ENCODE results near the gene GRK4.
"Not testable (repeated sequence)": the region's sequence is repeated elsewhere in the genome, so short reads cannot be mapped to it uniquely, and the experiment has no call there.

Gene GRK4

GRCh38 chr4:2930758-2931511, 32.4 kb upstream of the GRK4 start:
- DNase-seq (ENCODE audit: low read depth): no peak

DNA sequence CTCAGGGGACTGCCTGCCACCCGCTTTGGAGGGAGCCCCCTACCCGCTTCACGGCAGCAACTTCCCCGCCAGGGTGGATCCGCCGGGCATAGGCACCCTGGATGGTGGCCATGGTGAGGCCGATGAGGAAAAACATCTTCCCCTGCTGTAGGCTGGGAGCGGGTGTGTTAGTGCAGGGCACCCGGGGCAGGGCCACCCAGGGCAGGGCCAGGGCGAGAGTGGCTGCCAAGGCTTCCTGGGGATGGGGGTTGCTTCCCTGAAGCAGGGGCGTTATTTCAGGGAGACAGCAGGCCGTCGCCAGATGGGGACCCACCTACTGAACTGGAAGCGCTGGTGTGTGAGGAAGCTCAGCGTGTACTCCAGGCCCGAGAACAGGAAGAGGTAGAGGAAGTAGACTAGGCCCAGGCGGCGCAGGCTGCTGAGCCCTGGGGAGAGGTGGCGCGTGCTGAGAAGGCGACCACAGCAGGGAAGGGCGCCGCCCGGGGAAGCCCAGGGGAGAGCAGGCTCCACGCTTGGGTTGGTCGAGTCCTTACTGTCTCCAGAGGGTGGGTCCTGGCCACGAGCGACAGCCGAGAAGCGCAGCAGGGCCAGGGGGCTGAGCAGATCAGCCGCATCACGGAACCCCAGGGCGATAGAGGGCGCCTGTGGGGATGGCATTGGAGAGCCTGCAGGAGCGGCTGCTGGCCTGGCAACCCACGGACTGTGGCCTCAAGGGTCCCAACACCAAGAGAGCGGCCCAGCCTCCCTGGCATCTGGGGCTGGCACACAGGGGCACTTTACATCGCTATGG, 31.7 kb upstream of the GRK4 start:
- DNase-seq (ENCODE audit: low read depth): no peak

- DNase-seq (ENCODE audit: low read depth): no peak
These were observed 30.9 kb upstream of the GRK4 start for GRCh38 chr4:2932321-2932950.

DNA sequence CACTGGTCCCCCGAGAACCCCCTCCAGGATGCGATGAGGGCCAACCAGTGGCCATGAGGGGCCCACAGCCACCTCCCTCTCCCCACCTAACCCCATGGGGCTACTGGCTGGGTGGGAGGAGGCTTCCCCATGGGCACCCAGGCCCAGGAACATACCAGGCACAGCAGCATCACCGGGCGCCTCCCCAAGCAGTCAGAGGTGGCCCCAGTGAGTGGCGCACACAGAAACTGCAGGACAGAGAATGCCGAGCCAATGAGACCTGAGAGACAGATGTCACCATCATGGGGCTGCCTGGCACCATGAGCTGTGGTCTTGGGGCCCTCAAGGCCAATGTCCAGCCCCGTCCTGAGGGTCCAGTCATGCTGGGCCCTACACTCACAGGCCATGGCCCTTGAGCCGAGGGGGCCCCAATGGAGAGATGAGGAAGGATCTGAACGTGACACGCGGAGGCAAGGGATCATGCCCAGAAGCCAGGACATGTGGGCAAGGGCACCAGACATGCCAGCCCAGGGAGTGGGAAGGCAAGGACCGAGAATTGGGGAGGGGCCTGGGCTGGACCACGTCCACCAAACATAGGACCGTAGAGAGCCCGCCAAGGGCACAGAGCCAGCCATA, 30.3 kb upstream of the GRK4 start:
- DNase-seq (ENCODE audit: low read depth): no peak

GRCh38 chr4:2933566-2934076, 29.8 kb upstream of the GRK4 start:
- DNase-seq (ENCODE audit: low read depth): no peak

DNA sequence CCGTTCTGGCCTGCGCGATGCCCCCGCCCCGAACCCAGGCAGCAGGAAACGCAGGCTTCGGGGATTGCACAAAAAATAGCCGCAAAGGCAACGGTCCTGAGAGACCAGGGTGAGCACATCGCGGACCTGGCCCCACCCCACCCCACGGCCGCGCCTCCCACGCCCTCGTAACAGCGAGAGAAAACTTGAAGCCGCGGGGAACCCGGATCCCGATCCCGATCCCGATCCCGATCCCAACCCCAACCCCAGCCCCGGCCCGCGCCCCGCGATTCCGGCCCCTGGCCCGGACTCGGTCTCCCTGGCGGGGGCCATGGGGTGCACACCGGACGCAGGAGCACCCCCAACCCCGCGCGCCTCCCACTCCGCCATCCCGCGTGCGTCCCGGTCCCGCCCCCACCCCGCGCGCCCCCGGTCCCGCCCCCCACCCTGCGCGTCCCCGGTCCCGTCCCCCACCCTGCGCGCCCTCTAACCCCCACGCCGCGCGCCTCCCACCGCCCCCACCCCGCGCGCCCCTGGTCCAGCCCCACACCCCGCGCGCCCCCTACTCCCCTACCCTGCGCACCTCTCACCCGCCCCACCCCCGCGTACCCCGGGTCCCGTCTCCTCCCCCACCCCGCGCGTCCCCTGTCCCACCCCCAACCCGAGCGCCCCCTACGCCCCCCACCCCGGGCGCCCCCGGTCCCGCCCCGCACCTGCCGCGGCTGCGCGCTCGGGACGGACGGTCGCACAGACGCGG, 29.1 kb upstream of the GRK4 start:
- DNase-seq (ENCODE audit: low read depth): peak; percentile 25

DNA sequence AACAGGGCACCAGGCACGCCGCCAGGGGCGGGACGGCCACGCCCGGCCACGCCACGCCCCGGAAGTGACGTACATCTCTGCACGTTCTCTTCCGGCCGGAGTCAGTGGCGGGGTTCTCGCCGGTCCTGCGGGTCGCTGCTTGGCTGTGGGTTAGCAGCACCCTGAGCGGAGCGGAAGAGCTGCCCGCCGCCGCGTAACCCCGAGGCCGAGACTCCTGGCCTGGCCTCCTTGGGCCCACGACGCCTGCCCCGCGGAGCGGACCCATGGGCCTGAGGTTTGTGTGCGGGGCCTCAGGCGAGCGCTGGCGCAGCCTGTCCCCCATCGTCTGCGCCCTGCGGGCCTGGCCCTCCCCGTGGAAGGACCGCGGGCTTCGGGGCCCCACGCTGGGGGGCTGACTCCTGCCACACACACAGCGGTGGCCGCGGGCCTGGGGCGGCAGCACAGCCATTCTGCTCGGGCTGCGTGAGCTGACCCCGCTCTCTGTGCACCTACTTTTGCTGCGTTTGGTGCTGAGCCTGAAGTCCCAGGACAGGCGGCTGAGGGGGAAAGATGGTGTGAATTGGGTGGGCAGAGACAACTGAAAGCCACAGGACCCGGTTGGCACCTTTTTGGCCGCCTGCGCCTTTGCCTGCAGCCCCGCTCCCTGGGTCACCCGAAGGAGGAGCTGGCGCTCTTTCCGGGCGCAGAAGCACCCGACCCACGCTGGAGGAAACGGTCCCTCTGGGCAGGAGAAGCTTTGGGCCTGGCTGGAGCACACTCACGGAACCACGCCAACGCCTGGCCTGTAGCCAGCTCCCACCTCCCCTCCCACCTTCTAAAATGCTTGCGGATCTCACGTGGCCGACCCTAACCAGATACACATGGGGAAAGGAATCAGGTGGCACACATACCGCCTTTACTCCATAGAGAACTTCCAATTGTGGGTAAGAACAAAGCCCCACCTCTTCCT, 28.3 kb upstream of the GRK4 start:
- peak; percentile 78 for DNase-seq (ENCODE audit: low read depth)

GRCh38 chr4:2935762-2936743, 27.3 kb upstream of the GRK4 start:
- no peak for DNase-seq (ENCODE audit: low read depth)

DNA sequence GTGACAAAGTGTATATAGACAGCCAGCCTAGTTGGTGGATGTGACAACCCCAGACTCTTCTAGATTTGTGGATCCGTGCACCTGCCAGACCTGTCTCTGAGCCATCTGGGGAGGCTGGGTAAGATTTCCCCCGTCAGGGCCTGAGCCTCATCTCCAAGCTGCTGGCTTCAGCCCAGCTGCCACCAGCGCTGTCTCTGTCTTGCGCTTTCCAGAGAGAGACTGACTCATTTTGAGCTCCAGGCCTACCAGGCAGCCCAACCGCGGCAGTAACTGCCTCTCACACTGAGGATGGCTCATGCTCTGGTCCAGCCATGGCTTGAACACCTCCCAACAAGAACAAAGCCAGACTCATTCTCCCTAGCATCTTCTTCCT, 26.6 kb upstream of the GRK4 start:
- DNase-seq (ENCODE audit: low read depth): no peak

DNA sequence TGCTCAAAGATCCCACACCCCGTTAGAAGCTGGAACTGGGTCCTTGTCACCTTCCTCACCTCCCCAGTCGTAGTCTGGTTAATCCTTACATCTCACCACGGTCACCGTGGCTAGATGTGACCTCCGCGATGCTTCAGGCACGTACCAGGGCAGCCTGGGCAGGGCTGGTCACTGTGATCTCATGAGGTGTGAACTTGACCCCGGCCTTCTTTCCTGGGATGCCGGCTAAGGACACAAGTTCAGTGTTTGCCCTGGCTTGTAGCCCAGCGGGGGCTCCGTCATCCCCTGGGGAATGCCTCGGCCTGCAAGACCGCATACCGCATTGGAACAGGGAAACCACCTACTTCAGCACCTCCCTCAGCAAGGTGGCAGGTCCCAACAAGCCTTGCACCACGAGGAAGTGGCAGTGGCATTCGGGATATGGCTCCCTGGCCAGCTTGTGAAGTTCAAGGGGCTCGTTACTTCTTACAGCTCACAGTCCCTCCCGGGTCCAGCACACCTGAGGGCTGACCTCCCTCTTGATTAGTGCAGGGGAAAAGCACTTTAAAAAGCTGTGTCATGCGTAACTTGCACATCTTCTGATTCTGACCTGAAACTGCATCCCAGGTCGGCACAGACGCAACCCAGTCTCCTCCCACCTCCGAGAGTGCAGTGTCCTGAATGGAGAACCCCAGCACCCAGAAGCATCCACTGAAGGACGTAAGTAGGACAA, 26.1 kb upstream of the GRK4 start:
- no peak for DNase-seq (ENCODE audit: low read depth)

- DNase-seq (ENCODE audit: low read depth): no peak
These were observed 25.4 kb upstream of the GRK4 start for GRCh38 chr4:2937986-2938385.

GRCh38 chr4:2938411-2938810, 25.0 kb upstream of the GRK4 start:
- not testable (repeated sequence) for DNase-seq (ENCODE audit: low read depth)

DNA sequence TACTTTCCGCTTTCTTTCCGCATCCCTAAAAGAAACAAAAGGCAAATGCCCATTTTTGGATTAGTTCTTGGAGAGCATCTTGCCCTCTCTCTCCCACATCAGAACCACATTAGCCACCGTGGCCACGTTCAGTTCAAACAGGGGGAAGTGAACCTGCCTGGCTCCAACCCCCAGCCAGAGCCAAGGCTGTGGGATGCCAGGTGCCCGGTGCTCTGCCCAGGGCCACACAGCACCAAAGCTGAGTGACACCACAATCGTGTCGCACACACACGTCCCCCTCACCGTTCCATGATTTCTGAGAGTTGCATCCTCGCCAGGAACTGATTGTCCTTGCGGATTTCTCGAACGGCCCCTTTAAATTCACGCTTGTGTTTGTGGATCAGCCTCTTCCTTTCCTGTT, 24.5 kb upstream of the GRK4 start:
- DNase-seq (ENCODE audit: low read depth): no peak

GRCh38 chr4:2939383-2940243, 23.8 kb upstream of the GRK4 start:
- DNase-seq (ENCODE audit: low read depth): no peak

- no peak for DNase-seq (ENCODE audit: low read depth)
These were observed 22.9 kb upstream of the GRK4 start for GRCh38 chr4:2940267-2941137.

DNA sequence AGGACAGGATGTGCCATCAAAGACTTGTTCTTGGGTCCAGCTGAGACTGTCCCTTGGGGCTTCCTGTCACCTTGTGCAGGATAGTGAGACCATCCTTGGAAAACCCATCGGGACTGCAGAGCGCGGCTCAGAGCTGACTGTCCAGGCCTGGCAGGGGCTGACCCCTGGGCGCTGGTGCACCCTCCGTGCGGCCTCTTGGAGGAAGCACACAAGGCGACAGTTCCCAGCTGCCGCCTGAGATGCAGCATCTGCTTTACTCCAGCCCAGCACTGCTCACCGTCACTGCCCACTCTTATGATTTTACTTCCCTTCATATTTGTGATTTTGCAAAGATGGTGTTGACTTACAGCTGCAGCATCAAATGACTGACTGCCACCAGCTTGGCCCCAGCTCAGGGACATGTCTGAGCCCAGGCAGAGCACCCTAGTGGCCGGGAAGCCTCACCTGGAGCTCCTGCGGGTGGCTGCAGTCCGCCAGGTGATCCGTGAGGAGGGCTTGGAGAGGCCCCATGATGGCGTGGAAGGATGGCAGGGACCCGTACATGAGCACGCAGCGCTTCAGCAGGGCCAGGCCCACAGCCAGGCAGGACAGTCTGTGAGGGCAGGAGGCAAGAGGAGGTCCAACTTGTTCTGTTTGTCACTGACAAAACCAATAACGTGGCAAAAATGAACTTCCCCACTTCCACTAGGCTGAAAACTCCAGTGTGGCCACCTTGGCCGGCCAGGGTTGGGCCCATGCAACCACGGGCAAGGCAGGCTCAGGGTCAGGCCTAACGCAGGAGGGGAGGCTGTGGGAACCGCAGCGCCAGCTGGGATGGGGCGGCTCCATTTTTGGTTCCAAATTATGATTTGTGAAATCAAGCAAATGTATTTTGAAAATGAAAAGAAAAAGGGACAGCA, 22.0 kb upstream of the GRK4 start:
- no peak for DNase-seq (ENCODE audit: low read depth)
